HS-27A (cell line): ENCODE results near the gene RFESD.
"Not testable (repeated sequence)": the region's sequence is repeated elsewhere in the genome, so short reads cannot be mapped to it uniquely, and the experiment has no call there.

ENCODE experiments used
- DNase-seq: peaks from one replicate; pipeline ENCODE4 v3.0.0-alpha.2; 2012; ENCODE audit warnings: low read depth, missing footprints

The RFESD gene

GRCh38 chr5:95628933-95629332 lies 17.6 kb upstream of the RFESD start:
- DNase-seq = no peak

- no peak for DNase-seq
Observed at GRCh38 chr5:95630394-95630917, 16.1 kb upstream of the RFESD start.

GRCh38 chr5:95631255-95631958 lies 15.2 kb upstream of the RFESD start:
- DNase-seq = no peak

- DNase-seq = no peak
Observed at GRCh38 chr5:95631991-95632675, 14.4 kb upstream of the RFESD start.

GRCh38 chr5:95632942-95633341 lies 13.6 kb upstream of the RFESD start:
- not testable (repeated sequence) for DNase-seq

DNA sequence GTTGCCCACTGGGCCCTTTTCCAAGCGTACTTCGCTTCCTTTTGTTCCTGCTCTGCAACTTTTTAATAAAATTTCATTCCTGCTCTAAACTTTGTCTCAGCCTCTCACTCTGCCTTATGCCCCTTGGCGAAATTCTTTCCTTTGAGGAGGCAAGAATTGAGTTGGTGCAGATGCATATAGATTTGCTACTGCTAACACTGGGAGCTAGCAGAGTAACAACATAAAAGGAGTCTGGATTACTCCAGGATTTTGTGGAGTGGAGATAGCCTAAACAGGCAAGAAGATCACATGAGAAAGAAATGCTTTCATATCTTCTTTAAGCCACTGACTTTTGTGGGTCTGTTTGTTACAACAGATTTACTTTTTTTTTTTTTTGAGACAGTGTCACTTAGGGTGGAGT lies 12.9 kb upstream of the RFESD start:
- DNase-seq = no peak

GRCh38 chr5:95634081-95634480 lies 12.5 kb upstream of the RFESD start:
- DNase-seq = no peak

- DNase-seq = no peak
Observed at GRCh38 chr5:95638632-95639031, 7.9 kb upstream of the RFESD start.

- no peak for DNase-seq
Observed at GRCh38 chr5:95641741-95642220, 4.8 kb upstream of the RFESD start.

DNA sequence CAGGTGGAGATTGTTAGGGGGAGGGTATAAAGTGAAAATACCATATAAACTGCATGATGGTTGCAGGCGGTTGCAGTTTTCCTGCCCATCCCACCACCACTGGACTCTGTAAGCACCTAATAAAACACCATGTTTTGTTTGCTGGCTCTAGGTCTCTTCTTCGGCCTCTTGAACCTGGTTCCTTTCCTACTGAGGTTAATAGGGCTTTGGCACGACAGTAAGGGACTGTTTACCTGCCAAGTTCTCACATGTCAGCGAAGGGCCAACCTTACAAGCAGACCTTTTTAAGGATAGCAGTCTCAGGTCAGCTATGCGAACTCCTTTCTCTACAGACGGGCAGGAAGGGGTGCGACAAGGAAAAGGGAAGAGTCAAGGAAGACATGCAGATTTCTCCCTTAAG lies 3.4 kb upstream of the RFESD start:
- no peak for DNase-seq

GRCh38 chr5:95644351-95645042 lies 2.1 kb upstream of the RFESD start:
- no peak for DNase-seq

- DNase-seq = not testable (repeated sequence)
Observed at GRCh38 chr5:95646226-95646568, 380 bp upstream of the RFESD start.

DNA sequence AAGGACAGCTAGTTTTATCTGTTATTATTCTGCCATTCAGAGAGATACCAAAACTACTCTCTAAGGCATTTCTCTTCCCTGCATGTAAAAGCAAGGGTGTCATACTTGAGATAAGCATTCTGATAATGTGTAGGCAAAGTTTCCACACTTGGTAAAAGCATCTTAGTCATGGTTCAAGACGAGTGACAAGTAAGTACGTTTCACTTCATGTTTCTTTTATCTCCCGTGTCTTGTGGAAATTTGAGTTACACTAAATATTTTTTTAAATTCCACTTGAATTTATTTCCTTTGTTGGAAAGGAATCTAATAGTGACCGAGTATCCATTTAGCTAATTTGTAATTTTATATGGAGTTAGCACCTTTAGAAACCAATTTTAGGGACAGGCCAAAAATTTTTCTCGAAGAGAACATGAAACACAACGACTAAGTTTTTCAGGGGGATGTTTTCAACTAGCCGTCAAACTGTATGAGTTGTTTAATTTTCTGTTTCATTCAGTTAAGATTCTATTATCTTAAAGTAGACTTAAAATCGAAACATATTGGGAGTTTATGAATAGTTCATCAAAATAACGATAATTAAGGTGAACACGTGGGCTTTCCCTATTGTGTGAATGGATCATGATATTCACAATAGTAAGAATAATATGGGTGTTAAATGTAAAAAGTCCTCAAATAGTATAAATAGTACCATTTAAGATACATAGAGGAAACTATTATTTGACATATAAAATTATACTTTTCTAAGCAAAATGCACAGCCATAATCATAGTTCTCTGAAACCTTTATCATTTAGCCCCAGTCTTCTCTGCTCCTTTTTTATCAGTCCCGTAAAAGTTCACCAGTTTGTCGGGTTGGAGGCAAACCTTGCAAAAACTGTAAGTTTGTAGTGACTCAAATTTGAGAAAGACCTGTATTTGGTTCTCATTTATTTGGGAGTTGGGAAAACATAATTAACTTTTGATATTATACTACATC lies 1.6 kb downstream of the RFESD start:
- no peak for DNase-seq

GRCh38 chr5:95649274-95649673 lies 2.7 kb downstream of the RFESD start:
- no peak for DNase-seq

DNA sequence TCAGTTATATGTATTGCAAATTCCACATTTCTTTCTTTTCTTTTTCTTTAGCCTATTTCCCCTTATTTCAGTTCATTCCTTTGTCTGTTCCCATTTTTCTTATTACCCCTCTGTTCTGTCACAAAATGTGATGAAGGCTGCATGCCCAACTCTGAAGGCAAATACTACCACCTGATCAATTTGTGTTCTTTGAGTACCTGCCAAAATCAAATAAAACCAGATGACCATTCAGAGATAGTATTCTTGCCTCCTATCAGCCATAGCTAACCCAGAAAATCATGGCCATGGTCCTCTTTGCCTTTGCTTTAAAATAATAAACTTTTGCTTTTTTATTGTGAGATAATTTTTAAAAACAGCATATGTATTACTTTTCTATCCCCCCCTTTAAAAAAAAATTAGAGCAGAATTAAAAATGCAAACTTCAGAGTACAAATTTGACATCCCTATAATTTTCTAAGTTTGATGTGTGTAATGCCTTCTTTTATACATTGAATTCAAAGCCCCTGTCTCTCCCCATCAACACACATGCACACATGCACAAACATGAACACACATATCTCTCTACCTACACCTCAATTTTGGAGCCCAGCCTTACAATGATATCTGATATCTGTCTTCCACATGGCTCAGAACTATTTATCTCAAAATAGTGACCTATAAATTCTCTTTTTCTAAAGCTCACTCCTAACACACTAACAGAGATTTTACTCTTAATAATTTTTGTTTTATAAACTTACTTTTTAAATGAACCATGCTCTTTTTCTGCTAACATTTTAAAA lies 3.5 kb downstream of the RFESD start:
- no peak for DNase-seq

GRCh38 chr5:95652849-95653248 lies 6.3 kb downstream of the RFESD start:
- no peak for DNase-seq

DNA sequence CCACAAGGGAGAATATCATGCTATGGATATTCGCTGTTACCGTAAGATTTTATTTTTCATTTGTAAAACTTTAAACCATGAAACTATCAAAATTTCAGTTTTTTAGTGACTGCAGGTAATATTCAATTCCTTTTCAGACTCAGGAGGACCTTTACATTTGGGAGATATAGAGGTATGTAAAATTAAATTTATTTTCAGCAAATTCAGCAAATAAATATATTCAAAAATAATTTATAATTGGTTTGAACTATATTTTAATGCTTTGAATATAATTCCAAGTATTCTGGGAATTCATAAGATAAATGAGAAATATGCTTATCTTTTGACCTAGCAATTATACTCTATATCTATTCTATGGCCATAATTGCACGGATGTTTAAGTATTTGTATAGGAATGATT lies 7.6 kb downstream of the RFESD start:
- DNase-seq = no peak

- DNase-seq = no peak
Observed at GRCh38 chr5:95655575-95655974, 9.0 kb downstream of the RFESD start.

DNA sequence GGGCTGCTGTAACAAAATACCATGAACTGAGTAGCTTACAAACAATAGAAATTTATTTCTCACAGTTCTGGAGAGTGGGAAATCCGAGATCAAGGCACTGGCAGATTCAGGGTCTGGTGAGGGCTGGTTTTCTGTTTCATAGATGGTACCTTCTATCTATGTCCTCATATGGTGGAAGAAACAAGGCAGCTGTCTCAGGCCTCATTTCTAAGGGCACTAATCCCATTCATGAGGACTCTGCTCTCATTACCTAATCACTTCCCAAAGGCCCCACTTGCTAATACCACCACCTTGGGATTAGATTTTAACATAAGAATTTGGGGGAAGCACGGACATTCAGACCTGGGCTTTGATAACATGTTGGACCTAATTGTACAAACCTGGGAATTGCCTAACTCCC lies 13.5 kb downstream of the RFESD start:
- no peak for DNase-seq

DNA sequence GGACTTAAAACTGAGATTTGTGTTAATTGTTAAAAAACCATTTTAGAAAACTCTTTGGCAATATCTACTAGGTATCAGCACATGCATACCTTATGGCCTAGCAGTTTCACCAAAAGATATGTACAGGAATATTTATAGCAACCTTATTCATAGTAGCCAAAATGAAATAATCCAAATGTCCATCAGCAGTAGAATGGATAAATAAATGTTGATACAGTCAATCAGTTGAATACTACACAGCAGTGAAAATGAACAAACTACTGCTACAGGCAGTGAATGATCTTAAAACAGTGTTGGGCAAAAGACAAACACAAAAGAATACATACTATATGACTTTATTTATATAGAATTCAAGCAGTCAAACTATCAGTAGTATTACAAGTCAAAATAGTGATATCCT lies 16.4 kb downstream of the RFESD start:
- no peak for DNase-seq

DNA sequence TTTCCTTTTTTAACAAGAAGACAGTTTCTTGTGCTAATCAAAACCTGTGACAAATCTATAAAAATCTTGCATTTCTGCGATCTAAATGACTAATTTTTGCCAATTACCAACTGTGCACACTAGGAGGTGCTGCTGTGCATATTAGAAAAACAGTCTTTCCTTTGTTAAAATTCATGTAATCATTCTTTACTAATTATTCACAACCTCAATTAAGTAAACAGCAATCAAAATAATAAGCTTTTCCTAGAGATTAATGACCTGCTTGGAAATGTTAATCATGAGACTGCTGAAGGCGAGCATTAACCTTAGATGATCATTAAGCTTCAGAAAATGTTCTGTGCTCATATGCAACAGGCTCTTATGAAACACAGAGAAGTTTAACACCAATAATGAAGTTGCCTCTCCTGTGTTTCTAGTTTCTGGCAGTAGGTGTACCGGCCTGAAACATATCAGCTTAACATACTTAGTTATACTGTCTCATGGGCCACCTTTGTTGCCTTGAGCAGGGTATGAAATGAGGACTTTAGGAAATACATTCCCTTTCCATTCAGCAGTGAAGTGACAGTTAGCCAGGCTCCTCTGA lies 17.7 kb downstream of the RFESD start:
- no peak for DNase-seq
